GM19099 (cell line): ENCODE results near the gene TNRC18.

Experiments used
- POLR2A ChIP-seq: IDR thresholded peaks from 3 replicates; pipeline ENCODE4 v1.6.1; 2011; ENCODE audit warnings: low read depth; ENCODE audit not compliant: insufficient read length; ENCODE audit errors: extremely low read depth

TNRC18 gene

DNA sequence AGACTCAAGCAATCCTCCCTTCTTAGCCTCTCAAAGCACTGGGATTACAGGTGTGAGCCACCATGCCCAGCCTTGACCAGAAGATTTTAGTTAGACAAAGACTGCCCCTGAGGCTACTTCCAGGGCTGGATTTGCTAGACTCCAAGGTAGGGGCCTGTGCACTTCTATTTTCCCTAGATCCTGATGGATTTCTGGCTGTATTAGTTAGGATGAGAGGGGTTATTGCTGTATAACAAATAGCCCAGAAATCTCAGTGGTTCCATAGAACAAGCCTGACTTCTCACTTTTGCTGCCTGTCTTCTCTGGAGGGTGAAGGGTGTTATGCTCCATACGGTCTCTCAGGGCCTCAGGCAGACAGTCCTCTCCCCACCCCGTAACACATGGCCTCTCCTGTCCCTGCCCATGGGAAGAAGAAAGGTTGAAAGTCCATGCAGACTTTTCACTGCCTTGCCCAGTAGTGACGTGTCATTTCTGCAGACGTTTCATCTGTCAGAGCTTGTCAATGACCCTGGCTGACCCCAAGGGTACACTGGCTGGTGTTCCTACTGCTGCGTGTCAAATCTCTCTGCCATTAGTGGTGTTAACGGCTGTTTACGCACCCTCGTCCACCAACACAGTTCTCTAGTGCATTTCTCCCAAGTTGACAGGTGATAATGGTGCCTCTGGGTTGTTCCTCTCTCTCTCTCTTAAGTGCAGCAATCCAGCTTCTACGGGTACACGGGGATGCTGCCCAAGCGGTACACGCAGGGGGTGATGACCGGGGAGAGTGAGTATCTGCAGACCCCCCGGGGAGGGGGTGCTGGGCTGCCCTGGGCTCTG, 129.3 kb downstream of the TNRC18 start:
- no peak for TF ChIP-seq POLR2A

DNA sequence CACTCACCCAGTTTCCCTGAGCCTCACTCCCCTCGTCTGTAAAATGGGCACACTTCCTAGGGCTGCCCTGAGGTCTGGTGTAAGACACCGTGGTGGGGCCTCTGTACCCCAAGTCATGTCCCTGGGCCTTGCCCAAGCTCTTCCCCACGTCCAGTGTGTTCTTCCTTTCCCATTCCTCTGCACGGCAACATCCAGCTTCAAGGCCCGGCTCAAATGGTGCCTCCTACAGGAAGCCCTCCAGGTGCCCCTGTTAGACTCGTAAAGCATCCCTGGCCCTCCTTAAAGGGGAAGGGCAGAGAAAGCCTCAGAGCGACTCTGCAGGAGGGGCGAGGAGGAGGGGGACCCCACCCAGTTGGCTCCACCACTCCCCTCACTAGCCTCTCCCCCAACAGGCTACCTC, 132.3 kb downstream of the TNRC18 start:
- no peak for TF ChIP-seq POLR2A

DNA sequence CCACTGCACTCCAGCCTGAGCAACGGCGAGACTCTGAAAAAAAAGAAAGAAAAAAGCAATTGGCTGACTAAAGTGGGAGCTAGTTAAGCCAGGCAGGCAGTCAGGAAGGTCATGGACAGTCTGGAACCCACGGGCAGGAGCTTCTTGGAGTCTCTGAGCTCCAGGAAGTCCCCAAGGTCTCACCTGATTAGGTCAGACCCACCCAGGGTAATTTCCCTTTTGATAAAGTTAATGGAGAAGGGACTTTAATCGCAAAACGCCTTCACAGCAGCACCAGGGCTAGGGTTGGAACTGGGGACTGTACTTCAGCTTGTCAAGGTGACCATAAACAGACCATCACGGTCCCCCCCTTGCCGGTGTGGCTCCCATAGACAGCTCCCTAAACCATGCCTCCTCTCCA, 134.3 kb downstream of the TNRC18 start:
- TF ChIP-seq POLR2A, result no peak

DNA sequence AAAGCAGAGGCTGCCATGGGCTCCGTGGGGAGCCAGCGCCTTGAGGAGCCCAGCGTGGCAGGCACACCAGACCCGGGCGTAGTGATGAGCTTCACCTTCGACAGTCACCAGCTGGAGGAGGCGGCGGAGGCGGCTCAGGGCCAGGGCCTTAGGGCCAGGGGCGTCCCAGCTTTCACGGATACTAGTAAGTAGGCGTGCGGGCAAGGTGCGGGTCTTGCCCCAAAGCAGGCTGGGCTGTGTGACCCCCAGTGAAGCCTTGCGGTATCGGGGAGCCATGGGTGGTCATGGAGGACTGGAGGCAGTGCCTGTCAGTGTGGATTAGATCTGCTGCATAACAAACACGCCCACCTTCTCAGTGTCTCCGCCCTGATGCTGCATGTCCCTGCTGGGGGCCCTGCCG, 135.8 kb downstream of the TNRC18 start:
- TF ChIP-seq POLR2A, result no peak

DNA sequence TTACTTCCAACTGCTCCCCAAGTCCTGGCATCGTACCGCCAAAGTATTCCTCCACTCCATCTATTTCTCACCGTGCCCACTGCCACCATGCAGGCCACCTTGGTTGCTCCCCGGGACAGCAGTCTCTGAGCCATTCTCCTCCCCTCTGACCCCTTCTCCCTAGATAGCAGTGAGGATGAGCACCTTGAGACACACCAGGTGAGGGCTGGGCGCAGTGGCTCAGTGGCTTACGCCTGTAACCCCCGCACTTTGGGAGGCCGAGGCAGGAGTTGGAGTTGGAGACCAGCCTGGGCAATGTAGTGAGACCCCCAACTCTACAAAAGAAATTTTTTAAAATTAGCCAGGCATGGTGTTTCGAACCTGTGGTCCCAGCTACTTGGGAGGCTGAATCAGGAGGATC, 136.7 kb downstream of the TNRC18 start:
- no peak for TF ChIP-seq POLR2A

DNA sequence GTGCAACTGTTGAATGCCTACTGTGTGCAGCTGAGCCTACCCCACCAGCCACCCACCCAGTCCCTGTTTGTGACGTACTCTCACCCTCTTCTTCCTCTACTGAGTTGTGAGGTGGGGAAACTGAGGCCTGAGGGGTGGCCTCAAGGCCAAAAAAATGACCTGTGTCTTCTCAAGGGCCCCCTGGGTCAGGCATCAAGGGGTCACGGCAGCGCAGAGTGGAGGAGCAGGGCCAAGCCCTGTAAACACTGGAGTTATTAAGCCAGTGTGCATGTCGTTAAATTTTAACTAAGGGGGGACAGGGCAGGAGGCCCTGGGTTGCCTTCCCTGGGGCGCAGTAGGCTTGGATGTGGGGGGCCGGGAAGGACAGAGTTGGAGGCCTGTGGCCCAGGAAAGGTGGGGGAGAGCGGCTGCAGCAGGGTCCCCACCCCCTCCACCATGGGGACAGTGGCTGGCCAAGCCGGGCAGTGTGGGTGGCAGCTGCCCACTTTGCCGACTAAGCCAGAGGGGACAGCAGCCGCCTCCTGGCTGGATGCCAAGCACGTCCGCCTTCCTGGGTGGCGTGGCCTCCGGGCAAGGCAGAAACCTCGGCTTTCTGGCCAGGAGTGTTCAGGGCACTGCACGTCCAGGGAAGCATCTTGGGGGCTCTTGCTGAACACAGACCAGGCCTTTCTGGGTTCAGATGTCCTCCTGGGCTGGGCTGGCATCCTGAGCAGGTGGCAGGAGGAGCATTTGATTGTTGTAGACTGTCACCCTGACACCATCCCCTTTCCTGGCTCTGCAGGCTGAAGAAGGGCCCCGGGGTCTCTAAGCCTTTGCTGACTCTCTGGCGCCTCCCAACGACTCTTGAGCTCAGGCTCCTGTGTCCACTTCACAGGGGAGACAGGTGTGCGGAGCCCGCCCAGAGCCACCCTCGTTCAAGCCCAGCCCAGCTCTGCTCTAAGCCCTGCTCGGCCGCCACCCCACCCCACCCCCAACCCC, 139.0 kb downstream of the TNRC18 start:
- no peak for TF ChIP-seq POLR2A

DNA sequence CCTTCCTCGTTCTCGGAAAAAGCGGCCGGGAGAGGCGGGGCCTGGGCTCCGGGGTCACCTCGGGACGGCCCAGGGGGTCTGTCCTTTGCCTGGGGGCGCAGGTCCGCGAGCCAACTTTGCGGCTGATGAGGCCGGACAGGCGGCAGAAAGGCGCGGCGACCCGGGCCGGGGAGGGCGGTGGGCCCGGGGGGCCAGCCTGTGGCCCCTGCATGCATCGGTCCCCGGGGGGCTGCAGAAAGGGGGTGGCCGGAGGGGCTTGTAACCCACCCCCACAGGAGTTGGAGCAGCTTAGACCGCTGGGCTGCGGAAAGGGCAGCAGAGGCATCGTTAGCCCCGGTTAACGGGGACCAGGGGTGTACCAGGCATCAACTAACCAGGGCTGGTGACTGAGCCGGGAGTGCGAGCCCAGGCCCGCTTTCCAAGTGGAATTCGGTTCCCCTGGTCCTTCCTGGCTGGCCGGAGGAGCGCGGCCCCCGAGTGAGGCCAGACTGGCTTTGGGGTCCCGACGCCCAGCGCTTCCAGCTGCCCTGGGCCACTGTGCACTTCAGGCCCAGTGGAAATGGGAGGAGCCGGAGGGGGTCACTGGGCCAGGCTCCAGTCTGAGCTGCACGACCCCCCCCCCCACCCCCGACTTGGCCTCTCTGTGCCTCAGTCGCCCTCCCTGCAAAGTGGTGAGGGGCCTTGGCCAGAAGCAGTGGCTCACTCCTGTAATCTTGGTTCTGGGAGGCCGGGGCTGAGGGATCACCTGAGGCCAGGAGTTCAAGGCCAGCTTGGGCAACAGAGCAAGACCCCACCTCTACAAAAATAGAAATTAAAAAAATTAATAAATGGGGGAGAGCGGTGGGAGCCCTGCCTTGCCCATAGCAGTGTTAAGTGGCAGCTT, 140.0 kb downstream of the TNRC18 start:
- TF ChIP-seq POLR2A, result no peak

DNA sequence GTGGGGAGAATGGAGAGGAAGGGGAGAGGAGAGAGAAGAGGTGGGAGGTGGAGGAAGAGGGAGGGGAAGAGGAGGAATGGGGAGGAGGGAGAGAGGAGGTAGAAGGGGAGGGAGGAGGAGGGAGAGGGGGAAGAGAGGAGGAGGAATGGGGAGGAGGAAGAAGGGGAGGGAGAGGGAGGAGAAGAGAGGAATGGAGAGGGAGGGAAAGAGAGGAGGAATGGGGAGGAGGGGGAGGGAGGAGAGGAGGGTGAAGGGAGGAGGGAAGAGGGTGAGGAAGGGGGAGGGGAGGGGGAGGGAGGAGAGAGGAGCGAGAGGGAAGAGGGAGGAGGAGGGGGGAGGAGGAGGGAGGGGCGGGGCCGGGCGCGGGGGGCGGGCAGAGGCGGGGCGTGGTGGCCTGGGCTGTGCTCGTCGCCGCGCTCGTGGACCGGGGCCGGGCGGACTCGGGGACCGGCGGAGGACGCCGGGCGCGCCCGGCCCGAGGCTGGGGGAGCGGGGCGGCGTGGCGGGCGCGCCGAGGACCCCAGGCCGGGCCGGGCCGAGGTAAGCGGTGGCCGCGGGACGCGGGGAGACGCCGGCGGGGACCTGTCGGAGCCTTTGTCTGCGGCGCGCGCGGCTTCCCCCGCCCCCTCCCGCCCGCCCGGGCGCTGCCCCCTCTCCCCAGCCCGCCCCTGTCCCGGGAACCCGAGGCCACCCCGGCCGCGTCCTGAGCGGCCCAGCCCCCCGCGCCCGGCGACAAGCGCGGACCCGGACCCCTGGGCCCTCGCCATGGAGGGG, 140.9 kb downstream of the TNRC18 start, which contains the start of gene SLC29A4:
TSS of gene SLC29A4 (plus strand) at position 401 of the 774 bp plus-strand sequence. CDS start 4,874 bp downstream, outside the sequence.
- TF ChIP-seq POLR2A, result no peak

DNA sequence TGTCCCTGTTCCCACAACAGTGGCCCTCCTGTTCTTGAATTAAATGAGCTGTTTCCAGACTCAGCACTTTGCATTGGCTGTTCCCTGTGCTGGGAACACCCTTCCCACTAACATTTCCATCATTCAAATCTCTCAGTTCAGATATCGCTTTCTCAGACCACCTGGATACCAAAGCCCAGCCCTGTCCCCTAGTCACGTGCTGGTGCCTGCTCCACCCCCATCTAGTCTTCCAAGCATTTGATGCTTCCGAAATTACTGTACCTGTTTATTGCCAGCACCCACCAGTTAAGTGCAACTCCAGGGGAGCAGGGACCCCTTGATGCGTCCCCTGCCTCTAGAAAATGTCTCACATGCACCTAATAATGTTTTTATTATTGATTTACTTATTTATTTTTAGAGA, 143.9 kb downstream of the TNRC18 start:
- no peak for TF ChIP-seq POLR2A

DNA sequence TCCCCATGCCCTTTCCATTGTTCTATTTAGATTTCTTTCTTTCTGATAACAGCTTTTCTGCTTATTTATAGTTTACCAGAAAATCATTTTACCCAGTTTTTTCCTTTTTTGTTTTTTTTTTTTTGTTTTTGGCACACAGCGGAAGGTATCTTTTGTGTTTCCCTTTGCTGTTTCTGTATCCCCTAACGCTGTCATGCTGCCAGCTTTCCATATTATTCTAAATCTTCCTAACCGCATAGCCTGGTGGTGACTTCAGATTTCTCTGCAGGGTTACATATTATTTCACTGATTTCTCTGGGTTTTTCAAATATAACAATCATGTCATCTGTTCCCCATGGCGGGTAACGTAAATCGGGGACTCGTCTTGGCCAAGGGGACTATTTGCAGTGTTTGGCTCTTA, 144.9 kb downstream of the TNRC18 start:
- no peak for TF ChIP-seq POLR2A

DNA sequence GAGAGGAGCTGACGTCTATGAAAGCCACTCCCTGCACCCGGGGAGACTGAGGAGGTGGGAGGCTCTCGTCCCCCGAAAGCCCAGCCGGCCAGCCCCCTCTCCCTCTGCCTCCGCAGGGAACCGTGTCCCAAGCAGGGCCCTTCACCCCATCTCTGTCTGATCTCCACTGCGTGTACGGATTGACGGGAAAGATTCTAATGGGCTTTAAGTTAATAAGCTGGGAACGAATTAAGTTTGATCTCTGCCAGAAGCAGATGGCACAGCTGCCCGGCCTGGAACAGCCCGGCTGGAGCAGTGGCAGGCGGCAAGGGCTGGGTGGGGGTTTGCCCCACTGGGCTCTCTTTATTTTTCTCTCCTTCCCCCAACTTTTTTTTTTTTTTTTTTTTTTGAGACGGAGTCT, 147.0 kb downstream of the TNRC18 start:
- no peak for TF ChIP-seq POLR2A

DNA sequence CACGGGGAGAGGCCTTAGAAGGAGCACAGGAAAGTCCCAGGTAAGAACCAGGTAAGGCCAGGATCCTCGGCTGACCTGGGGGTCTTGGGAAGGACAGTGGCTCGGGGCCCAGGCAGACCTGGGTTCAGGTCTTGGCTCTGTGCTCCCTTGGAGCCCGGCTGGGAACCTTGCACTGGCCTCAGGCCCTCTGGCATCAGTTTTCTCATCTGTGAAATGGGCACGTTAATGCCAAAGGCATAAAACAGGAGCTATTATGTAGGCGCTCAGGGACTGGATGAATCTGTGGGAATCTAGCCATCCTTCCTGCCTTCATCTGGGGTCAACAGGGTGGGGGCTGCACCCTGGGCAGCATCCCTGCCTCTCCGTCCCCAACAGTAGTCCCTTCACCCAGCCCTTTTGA, 149.2 kb downstream of the TNRC18 start:
- no peak for TF ChIP-seq POLR2A

DNA sequence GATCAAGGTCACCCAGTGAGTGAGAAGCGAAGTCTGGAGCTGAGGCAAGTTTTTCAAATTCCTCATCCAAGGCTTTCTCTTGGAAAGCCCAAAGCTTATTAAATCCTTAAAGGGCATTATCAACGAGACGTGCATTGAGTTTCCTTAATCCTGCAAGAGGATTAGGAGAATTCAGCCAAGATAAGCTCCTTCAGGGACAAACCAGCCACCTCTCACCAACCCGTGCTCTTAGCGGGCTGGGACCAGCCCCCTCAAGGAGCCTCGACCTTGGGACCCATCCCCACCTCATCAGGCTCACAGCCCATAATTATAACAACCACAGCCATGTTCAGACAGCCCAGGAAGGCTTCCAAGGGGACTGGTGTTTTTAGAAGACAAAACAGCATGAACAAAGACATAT, 152.8 kb downstream of the TNRC18 start:
- TF ChIP-seq POLR2A, result no peak
